22Rv1 (cell line): ENCODE data around the gene EFCAB9.

Source experiments
- CTCF ChIP-seq: fragments of 450-650 bp; IDR thresholded peaks from 2 replicates; pipeline ENCODE4 v1.5.1; 2017; ENCODE audit warnings: mild to moderate bottlenecking
- ZFX ChIP-seq: fragments of 450-650 bp; IDR thresholded peaks from 2 replicates; pipeline ENCODE4 v1.6.1; 2017; ENCODE audit warnings: antibody characterized with exemption, borderline replicate concordance

GRCh38 chr5:172245703-172246125 is 51.7 kb downstream of the EFCAB9 start:
- TF ChIP-seq CTCF = no peak
- no peak for TF ChIP-seq ZFX
